Activated T-cell treated with anti-CD3 and anti-CD28 coated beads, Interleukin-2, amount 50 U/mL, for 4 hours (primary cell): ENCODE measurements around the gene ELAC2. TPM values are rescaled to one million over a fixed set of nuclear protein-coding genes. Genes with fewer than 3 reads are reported as not detected.

ENCODE experiments used
- ATAC-seq, 2 donors: fragments of 200-7000 bp; cut with Tn5 transposase; one replicate each; pipeline ENCODE4 v1.10.0; 2021
- DNase-seq: peaks from one replicate; pipeline ENCODE4 v3.0.0-alpha.2; 2020
- H3K27me3 Mint-ChIP-seq: one replicate; pipeline ENCODE4 v1.8.0; 2021; ENCODE audit warnings: low read depth, mixed read lengths
- H3K36me3 Mint-ChIP-seq: one replicate; pipeline ENCODE4 v1.8.0; 2022; ENCODE audit warnings: mixed read lengths; ENCODE audit not compliant: insufficient read depth
- H3K4me1 Mint-ChIP-seq: one replicate; pipeline ENCODE4 v1.8.0; 2021; ENCODE audit warnings: low read depth, mixed read lengths
- H3K4me3 Mint-ChIP-seq: one replicate; pipeline ENCODE4 v1.8.0; 2021; ENCODE audit warnings: mild to moderate bottlenecking, moderate library complexity, mixed read lengths
- H3K9me3 Mint-ChIP-seq: one replicate; pipeline ENCODE4 v1.8.0; 2021; ENCODE audit warnings: mixed read lengths
- total RNA-seq, 3 donors: library from RNA; stranded (reverse); gene quantifications; one replicate each; pipeline ENCODE4 v1.2.1, GENCODE V29; 2021

The ELAC2 gene
- total RNA-seq, 3 donors from 2014 or later = 116 to 125 (median 118) TPM

DNA sequence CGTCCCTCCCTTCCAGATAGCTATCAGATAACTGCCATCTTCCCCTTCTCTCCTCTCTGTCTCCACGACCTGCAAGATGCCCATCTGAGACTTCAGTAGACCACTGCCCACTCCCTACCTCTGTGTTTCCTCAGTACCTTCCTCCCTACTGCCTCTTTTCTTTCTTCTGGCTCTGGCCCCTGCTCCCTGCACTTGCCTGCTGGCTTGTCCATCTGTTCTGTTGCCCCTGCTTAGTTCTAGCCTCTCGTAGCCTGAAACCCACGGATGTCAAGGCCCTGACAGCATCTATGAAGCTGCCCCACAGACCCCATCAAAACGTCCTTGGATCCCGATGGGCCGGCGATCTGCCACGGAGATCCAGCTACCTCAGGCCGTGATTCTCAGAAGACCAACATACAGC is 53.0 kb downstream of the ELAC2 start:
- Mint-ChIP-seq H3K27me3 (no peaks in the 10 kb centered on the region), H3K36me3 (no peaks in the 10 kb centered on the region), H3K9me3 (no peaks in the 10 kb centered on the region), H3K4me1 (no peaks in the 10 kb centered on the region), H3K4me3 (no peak overlapping the region)
- ATAC-seq (no peak), DNase-seq (no peak)

DNA sequence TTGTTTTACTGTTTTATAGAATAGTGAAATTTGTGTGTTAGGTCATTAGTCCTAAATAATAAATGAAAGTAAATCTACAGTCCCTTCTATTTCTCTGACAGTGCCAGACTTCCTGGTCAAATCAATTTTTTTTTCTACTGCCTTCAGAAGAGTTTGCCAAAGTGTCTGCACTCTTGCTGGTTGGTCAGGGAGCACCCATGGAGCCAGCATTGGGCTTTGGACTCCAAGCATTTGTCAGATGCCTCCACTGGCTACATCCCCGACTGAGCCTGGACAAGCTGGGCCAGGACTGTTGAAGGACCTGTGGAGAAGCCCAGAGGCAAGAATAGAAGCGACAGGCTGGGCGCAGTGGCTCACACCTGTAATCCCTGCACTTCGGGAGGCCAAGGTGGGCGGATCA is 53.7 kb downstream of the ELAC2 start:
- no peaks in the 10 kb centered on the region for H3K27me3 Mint-ChIP-seq
- no peaks in the 10 kb centered on the region for H3K4me1 Mint-ChIP-seq
- ATAC-seq = no peak
- no peaks in the 10 kb centered on the region for H3K36me3 Mint-ChIP-seq
- DNase-seq = no peak
- H3K9me3 Mint-ChIP-seq = no peaks in the 10 kb centered on the region
- H3K4me3 Mint-ChIP-seq = no peak overlapping the region

DNA sequence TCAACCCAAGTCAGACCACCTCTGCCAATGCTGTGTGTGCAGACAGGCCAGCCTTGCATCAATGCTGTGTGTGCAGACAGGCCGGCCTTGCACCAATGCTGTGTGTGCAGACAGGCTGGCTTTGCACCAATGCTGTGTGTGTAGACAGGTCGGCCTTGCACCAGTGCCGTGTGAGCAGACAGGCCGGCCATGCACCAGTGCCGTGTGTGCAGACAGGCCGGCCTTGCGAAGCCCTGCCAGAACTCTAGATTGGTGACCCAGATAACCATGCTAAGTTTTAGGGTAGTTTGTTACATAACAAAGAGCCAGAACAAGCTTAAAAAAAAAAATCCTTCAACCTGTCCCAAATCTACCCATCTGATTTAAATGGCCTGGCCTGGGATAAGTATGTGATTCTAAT is 54.3 kb downstream of the ELAC2 start:
- no peaks in the 10 kb centered on the region for H3K36me3 Mint-ChIP-seq
- no peaks in the 10 kb centered on the region for H3K9me3 Mint-ChIP-seq
- ATAC-seq = no peak
- H3K4me1 Mint-ChIP-seq = no peaks in the 10 kb centered on the region
- H3K27me3 Mint-ChIP-seq = no peaks in the 10 kb centered on the region
- no peak overlapping the region for H3K4me3 Mint-ChIP-seq
- no peak for DNase-seq

DNA sequence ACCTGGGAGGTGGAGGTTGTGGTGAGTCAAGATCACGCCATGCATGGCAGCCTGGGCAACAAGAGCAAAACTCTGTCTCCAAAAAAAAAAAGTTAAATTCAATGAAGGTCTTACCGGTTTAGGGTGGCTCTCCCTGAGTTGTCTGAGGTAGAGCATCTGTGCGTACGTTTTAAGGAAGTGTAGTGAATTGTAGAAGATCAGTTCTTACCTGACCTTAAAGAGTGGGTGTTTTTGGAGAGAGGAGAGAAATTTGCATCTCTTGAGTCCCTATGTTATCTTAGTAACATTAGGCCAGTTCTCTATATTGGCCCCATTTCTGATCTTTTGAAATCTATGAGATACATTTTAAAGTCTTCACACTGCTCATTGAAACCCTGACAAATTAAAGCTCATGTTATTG is 56.2 kb downstream of the ELAC2 start:
- DNase-seq = no peak
- H3K36me3 Mint-ChIP-seq = no peaks in the 10 kb centered on the region
- ATAC-seq = no peak
- H3K4me1 Mint-ChIP-seq = no peaks in the 10 kb centered on the region
- no peaks in the 10 kb centered on the region for H3K27me3 Mint-ChIP-seq
- no peak overlapping the region for H3K4me3 Mint-ChIP-seq
- peaks cover 4% of the 10 kb centered on the region for H3K9me3 Mint-ChIP-seq

DNA sequence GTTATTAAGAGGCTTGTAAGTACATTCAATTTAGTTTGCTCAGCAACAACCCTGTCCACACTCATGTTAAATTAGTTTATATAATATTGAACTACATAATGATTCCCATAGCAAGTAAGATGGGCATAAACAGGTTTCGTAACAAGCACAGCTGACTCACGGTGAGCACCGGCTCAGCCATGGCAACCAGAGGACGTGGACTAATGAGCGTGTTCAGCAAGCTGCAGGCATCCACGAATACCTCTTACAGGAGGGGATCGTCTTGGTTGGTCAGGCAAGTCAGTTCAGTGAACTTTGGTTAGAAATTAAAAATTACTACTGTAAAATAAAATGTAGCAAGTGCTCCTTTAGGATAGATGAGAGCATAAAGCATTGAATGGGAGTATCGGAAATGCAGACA is 58.4 kb downstream of the ELAC2 start:
- Mint-ChIP-seq H3K27me3 (no peaks in the 10 kb centered on the region), H3K4me1 (no peaks in the 10 kb centered on the region), H3K36me3 (no peaks in the 10 kb centered on the region), H3K9me3 (peaks cover 7% of the 10 kb centered on the region), H3K4me3 (no peak overlapping the region)
- ATAC-seq (no peak), DNase-seq (no peak)

DNA sequence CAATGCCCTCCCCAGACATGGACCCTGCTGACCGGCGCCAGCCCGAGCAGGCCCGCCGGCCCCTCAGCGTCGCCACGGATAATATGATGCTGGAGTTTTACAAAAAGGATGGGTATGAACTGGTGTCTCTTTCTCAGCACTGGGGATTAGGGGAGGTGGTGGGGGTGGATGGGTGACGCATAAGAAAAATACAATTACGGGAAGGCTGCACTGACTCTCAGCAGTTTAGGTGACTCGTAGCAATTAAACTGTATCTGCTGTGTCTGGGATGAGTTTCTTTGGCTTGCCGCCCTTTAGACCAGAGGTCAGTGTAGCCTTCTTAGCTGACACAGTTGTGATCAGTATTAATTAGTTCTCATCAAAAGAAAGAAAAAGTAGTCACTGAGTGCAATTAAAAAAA is 59.0 kb downstream of the ELAC2 start:
- no peaks in the 10 kb centered on the region for H3K27me3 Mint-ChIP-seq
- no peaks in the 10 kb centered on the region for H3K36me3 Mint-ChIP-seq
- H3K9me3 Mint-ChIP-seq = peaks cover 7% of the 10 kb centered on the region
- no peaks in the 10 kb centered on the region for H3K4me1 Mint-ChIP-seq
- no peak for ATAC-seq
- no peak for DNase-seq
- H3K4me3 Mint-ChIP-seq = no peak overlapping the region

DNA sequence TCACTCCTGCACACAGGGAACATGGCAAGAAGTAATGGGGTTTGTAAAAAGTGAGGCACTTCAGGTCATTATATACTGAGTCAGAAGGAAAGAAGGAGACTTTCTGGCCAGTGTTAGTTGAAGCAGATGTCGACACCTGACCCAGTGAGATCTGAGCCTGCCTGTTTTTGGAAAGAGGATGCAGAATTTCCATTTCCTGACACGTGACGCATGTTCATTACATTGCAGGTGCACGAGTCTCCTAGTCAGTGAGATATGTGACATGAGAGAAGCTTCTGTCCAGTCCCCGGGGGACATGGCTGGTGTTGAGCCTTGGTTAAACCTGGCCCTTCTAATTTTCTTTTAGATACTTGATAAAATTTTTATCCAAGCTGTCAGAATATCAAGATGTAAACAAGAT is 62.3 kb downstream of the ELAC2 start:
- no peak for ATAC-seq
- no peaks in the 10 kb centered on the region for H3K27me3 Mint-ChIP-seq
- peaks cover 7% of the 10 kb centered on the region for H3K9me3 Mint-ChIP-seq
- no peak overlapping the region for H3K4me3 Mint-ChIP-seq
- no peaks in the 10 kb centered on the region for H3K36me3 Mint-ChIP-seq
- DNase-seq = no peak
- H3K4me1 Mint-ChIP-seq = no peaks in the 10 kb centered on the region

DNA sequence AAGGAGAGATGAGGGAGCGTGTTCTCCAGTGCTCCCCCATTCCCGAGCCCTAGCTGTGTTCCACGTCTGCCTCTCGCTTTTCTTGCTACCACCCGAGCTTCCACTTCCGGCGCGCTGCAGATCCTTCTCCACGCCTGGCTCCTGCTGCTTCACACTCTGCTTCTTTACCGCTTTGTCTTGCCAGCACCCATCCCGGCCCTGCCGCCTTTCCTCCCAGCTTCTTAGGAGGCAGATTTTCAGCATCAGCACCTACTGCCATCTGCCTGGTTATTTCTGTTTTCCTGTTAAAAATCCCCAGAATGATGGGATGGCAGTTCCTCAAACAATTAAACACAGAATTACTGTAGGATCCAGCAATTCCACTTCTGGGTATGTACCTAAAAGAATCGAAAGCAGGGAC is 64.7 kb downstream of the ELAC2 start:
- ATAC-seq (no peak), DNase-seq (no peak)
- no peaks in the 10 kb centered on the region for H3K4me1 Mint-ChIP-seq
- peaks cover 7% of the 10 kb centered on the region for H3K9me3 Mint-ChIP-seq
- H3K4me3 Mint-ChIP-seq = no peak overlapping the region
- H3K27me3 Mint-ChIP-seq = no peaks in the 10 kb centered on the region
- H3K36me3 Mint-ChIP-seq = no peaks in the 10 kb centered on the region

DNA sequence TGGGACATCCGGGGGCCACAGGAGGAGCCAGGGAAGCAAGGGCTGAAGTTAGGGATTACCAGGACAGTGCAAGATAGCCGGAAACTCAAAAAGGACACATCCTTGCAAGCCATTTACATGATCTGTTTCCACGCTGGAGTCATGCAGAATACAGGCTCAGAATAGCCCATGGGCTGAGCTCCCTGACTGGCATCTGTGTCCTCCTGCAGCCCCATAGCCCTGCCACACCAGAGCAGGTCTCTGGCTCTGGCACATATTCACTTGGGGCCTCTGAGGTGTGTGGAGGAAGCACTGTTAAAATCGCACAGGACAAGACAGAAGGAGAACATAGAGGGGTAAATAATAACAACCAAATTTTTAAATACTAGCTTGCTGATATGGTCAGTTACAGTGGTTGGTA is 65.8 kb downstream of the ELAC2 start:
- Mint-ChIP-seq H3K4me1 (no peaks in the 10 kb centered on the region), H3K4me3 (no peak overlapping the region), H3K9me3 (peaks cover 3% of the 10 kb centered on the region), H3K36me3 (no peaks in the 10 kb centered on the region), H3K27me3 (peaks cover 4% of the 10 kb centered on the region)
- DNase-seq = no peak
- ATAC-seq = no peak

DNA sequence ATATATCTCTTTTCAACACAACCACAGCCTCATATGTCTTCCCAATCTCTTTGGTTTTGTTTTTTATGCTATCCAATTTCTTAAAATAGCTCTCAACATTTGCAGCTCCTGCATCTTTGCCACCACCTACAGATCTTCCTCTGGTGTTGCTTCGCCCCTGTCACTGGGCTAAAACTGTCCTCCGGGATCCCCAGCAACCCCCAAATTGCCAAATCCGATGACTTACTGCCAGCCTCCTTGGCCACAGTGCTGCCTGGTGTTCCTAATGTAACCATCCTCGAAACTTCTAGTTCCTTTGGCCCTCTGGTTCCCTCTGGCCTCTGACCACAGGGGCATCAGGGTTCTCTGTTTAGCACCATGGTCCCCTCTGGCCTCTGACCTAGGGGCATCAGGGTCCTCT is 70.8 kb downstream of the ELAC2 start:
- H3K4me3 Mint-ChIP-seq = no peak overlapping the region
- H3K27me3 Mint-ChIP-seq = peaks cover 4% of the 10 kb centered on the region
- H3K9me3 Mint-ChIP-seq = no peaks in the 10 kb centered on the region
- DNase-seq = no peak
- no peaks in the 10 kb centered on the region for H3K4me1 Mint-ChIP-seq
- no peaks in the 10 kb centered on the region for H3K36me3 Mint-ChIP-seq
- ATAC-seq = no peak

Other genes starting within 250 kb of the ELAC2 start
- under 1 TPM in 2 of 3 donors, not detected in 1; 0.10 to 0.11 TPM for gene ARHGAP44, start 228.5 kb downstream of the ELAC2 start, total RNA-seq